DMS53 (cell line): Measurements from ENCODE around the gene ZBTB17.

Experiments
- DNase-seq: peaks from one replicate; lab custom pipeline; 2025; lab: John Stamatoyannopoulos, UW

The ZBTB17 gene

DNA sequence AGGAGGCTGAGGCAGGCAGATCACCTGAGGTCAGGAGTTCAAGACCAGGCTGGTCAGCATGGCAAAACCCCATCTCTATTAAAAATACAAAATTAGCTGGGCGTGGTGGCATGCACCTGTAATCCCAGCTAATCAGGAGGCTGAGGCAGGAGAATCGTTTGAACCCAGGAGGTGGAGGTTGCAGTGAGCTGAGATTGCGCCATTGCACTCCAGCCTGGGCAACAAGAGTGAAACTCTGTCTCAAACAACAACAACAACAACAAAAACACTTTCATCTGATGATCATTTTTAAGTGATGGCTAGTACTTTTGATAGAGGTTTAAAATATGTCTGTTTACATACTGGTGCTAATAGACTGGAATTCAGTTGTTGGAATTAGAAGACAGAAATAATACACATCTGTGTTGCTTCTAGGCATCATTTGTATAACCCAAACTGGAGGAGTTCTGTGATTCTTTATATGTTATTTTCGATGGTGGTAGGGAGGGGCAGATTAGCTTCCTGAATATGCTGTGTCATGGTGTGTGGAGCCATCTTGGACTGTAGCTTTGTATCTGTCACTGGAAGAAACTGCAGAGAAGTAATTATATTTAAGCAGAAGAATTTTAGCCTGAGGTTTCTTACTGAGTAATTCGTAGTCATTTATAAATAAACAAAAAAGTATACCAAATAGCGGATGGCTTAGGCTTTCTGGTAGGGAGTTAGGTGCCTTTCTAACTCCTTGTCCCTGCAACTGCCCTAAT lies 82.9 kb downstream of the ZBTB17 start:
- peak; percentile 28 for DNase-seq
